HUES6 (cell line): ENCODE data around the gene UNC13A.

Source experiments
- H3K27ac ChIP-seq: 2 replicates; pipeline ENCODE4 v1.7.0; 2013; ENCODE audit warnings: low read depth, mild to moderate bottlenecking, low read length, inconsistent platforms
- H3K27me3 ChIP-seq: 2 replicates; pipeline ENCODE4 v1.6.1; 2013; ENCODE audit warnings: low read length; ENCODE audit not compliant: control insufficient read depth, insufficient read depth
- H3K36me3 ChIP-seq: 2 replicates; pipeline ENCODE4 v1.6.1; 2013; ENCODE audit warnings: low read length; ENCODE audit not compliant: control insufficient read depth, insufficient read depth
- H3K4me1 ChIP-seq: 2 replicates; pipeline ENCODE4 v1.6.1; 2013; ENCODE audit warnings: low read length; ENCODE audit not compliant: control insufficient read depth, insufficient read depth
- H3K4me3 ChIP-seq: 2 replicates; pipeline ENCODE4 v1.5.1; 2013; ENCODE audit warnings: low read depth, low read length
- H3K9ac ChIP-seq: one replicate; pipeline ENCODE4 v1.6.1; 2013; ENCODE audit warnings: mild to moderate bottlenecking, low read length
- H3K9me3 ChIP-seq: 2 replicates; pipeline ENCODE4 v1.6.1; 2013; ENCODE audit warnings: low read depth, low read length; ENCODE audit not compliant: control insufficient read depth, insufficient read depth

Gene UNC13A

GRCh38 chr19:17703824-17704463, 15.8 kb upstream of the UNC13A start:
- no peak overlapping the region for H3K4me3 ChIP-seq
- H3K27ac ChIP-seq, result no peak overlapping the region
- peaks cover 3% of the 10 kb centered on the region; the same call in 1 of the 2 replicates for H3K4me1 ChIP-seq
- 0 out of 2 replicates have a peak, but pooled peaks cover 4% of the 10 kb centered on the region for H3K27me3 ChIP-seq
- no peaks in the 10 kb centered on the region for H3K9me3 ChIP-seq
- no peaks in the 10 kb centered on the region for H3K36me3 ChIP-seq
- H3K9ac ChIP-seq, result no peak overlapping the region

- Histone ChIP-seq H3K9ac (no peak overlapping the region), H3K27me3 (no peaks in the 10 kb centered on the region), H3K36me3 (no peaks in the 10 kb centered on the region), H3K4me3 (no peak overlapping the region), H3K27ac (no peak overlapping the region), H3K4me1 (no peaks in the 10 kb centered on the region), H3K9me3 (no peaks in the 10 kb centered on the region)
Measured at GRCh38 chr19:17695198-17695597, 7.0 kb upstream of the UNC13A start.

GRCh38 chr19:17692566-17692965, 4.4 kb upstream of the UNC13A start:
- H3K27me3 ChIP-seq, result peaks cover 4% of the 10 kb centered on the region; the same call in 1 of the 2 replicates
- peaks cover 5% of the 10 kb centered on the region for H3K4me1 ChIP-seq
- H3K4me3 ChIP-seq, result no peak overlapping the region
- no peak overlapping the region for H3K9ac ChIP-seq
- H3K36me3 ChIP-seq, result no peaks in the 10 kb centered on the region
- H3K9me3 ChIP-seq, result no peaks in the 10 kb centered on the region
- H3K27ac ChIP-seq, result no peak overlapping the region

GRCh38 chr19:17688853-17689595, 870 bp upstream of the UNC13A start:
- peaks cover 12% of the 10 kb centered on the region; the same call in 1 of the 2 replicates for H3K27me3 ChIP-seq

GRCh38 chr19:17687141-17687856, 855 bp downstream of the UNC13A start:
- Histone ChIP-seq H3K4me1 (peaks cover 15% of the 10 kb centered on the region), H3K9me3 (no peaks in the 10 kb centered on the region), H3K9ac (peak overlapping the region; percentile 83), H3K36me3 (no peaks in the 10 kb centered on the region), H3K27me3 (peaks cover 12% of the 10 kb centered on the region; the same call in 1 of the 2 replicates), H3K27ac (peak overlapping the region; percentile 83), H3K4me3 (peak overlapping the region; percentile 74)

More at GRCh38 chr19:17688853-17689595, 870 bp upstream of the UNC13A start:
- no peak overlapping the region for H3K27ac ChIP-seq
- H3K4me3 ChIP-seq, result peak overlapping the region; percentile 74
- H3K9me3 ChIP-seq, result no peaks in the 10 kb centered on the region
- H3K36me3 ChIP-seq, result no peaks in the 10 kb centered on the region
- peak overlapping the region; percentile 40 for H3K9ac ChIP-seq
- H3K4me1 ChIP-seq, result peaks cover 15% of the 10 kb centered on the region

- Histone ChIP-seq H3K4me3 (peak overlapping the region; percentile 74), H3K4me1 (peaks cover 15% of the 10 kb centered on the region), H3K27me3 (peaks cover 12% of the 10 kb centered on the region; the same call in 1 of the 2 replicates), H3K9ac (peak overlapping the region; percentile 83), H3K27ac (peak overlapping the region; percentile 83), H3K36me3 (no peaks in the 10 kb centered on the region), H3K9me3 (no peaks in the 10 kb centered on the region)
Measured at GRCh38 chr19:17686592-17687024, 1.5 kb downstream of the UNC13A start.

GRCh38 chr19:17686023-17686521, 2.1 kb downstream of the UNC13A start:
- no peaks in the 10 kb centered on the region for H3K9me3 ChIP-seq
- no peaks in the 10 kb centered on the region for H3K36me3 ChIP-seq
- 0 out of 2 replicates have a peak overlapping the region, but pooled peaks have one; percentile 32 for H3K27ac ChIP-seq
- peak overlapping the region; percentile 66 for H3K9ac ChIP-seq
- H3K27me3 ChIP-seq, result peaks cover 12% of the 10 kb centered on the region; the same call in 1 of the 2 replicates
- peaks cover 15% of the 10 kb centered on the region for H3K4me1 ChIP-seq
- peak overlapping the region; percentile 74 for H3K4me3 ChIP-seq

GRCh38 chr19:17685451-17686022, 2.6 kb downstream of the UNC13A start:
- Histone ChIP-seq H3K9ac (peak overlapping the region; percentile 16), H3K27me3 (peaks cover 12% of the 10 kb centered on the region; the same call in 1 of the 2 replicates), H3K36me3 (no peaks in the 10 kb centered on the region), H3K27ac (no peak overlapping the region), H3K4me1 (peaks cover 15% of the 10 kb centered on the region), H3K4me3 (peak overlapping the region; percentile 74), H3K9me3 (no peaks in the 10 kb centered on the region)

- Histone ChIP-seq H3K9me3 (no peaks in the 10 kb centered on the region), H3K9ac (no peak overlapping the region), H3K36me3 (no peaks in the 10 kb centered on the region), H3K27me3 (peaks cover 12% of the 10 kb centered on the region; the same call in 1 of the 2 replicates), H3K4me3 (no peak overlapping the region), H3K27ac (no peak overlapping the region), H3K4me1 (peaks cover 24% of the 10 kb centered on the region)
Measured at GRCh38 chr19:17684256-17684655, 3.9 kb downstream of the UNC13A start.

- Histone ChIP-seq H3K36me3 (no peaks in the 10 kb centered on the region), H3K27me3 (peaks cover 12% of the 10 kb centered on the region; the same call in 1 of the 2 replicates), H3K4me3 (no peak overlapping the region), H3K9me3 (no peaks in the 10 kb centered on the region), H3K9ac (no peak overlapping the region), H3K27ac (no peak overlapping the region), H3K4me1 (peaks cover 22% of the 10 kb centered on the region)
Measured at GRCh38 chr19:17683078-17683477, 5.1 kb downstream of the UNC13A start.
